Fibroblast of lung (primary cell): ENCODE results near the gene KRT72. TPM values are rescaled to one million over a fixed set of nuclear protein-coding genes. Genes with fewer than 3 reads are reported as not detected.

Experiments used
- DNase-seq, 2 donors: peaks; one replicate each; pipeline versions ENCODE4 v3.0.0 to v3.0.0-alpha.2; 2010; ENCODE audit warnings: low read depth in 2 of 2
- H2AFZ ChIP-seq: 2 replicates; pipeline ENCODE4 v1.5.1; 2012; ENCODE audit warnings: low read length, control low read depth, inconsistent platforms
- H3K27ac ChIP-seq: 2 replicates; pipeline ENCODE4 v1.5.1; 2011; ENCODE audit warnings: low read length, control low read depth; ENCODE audit not compliant: insufficient read depth
- H3K27me3 ChIP-seq: 2 replicates; pipeline ENCODE4 v1.5.1; 2011; ENCODE audit warnings: mild to moderate bottlenecking, low read length; ENCODE audit not compliant: control insufficient read depth, insufficient read depth
- H3K36me3 ChIP-seq: 2 replicates; pipeline ENCODE4 v1.5.1; 2011; ENCODE audit warnings: low read length; ENCODE audit not compliant: control insufficient read depth, insufficient read depth
- H3K4me1 ChIP-seq: 2 replicates; pipeline ENCODE4 v1.5.1; 2011; ENCODE audit warnings: low read length; ENCODE audit not compliant: control insufficient read depth, insufficient read depth; ENCODE audit errors: extremely low read depth
- H3K4me2 ChIP-seq: 2 replicates; pipeline ENCODE4 v1.5.1; 2011; ENCODE audit warnings: low read length, control low read depth; ENCODE audit not compliant: insufficient read depth; ENCODE audit errors: extremely low read depth
- H3K4me3 ChIP-seq, 4 experiments: fragments of 200-600 bp in 1 of 4; sonication (generic) in 1 of 4; replicated peaks in 1 of 4; 2 replicates each; pipeline ENCODE4 v1.5.1; 2011 to 2016; ENCODE audit warnings: low read length in 4 of 4, low read depth in 3 of 4, mild to moderate bottlenecking in 3 of 4, control low read depth in 2 of 4, inconsistent platforms in 1 of 4, mixed read lengths in 1 of 4; ENCODE audit not compliant: insufficient read depth in 1 of 4; ENCODE audit errors: control extremely low read depth in 1 of 4
- H3K79me2 ChIP-seq: 2 replicates; pipeline ENCODE4 v1.5.1; 2012; ENCODE audit warnings: mild to moderate bottlenecking, low read length, inconsistent platforms; ENCODE audit not compliant: control insufficient read depth, insufficient read depth
- H3K9ac ChIP-seq: 2 replicates; pipeline ENCODE4 v1.5.1; 2011; ENCODE audit warnings: mild to moderate bottlenecking, low read length, control low read depth; ENCODE audit not compliant: insufficient read depth
- H3K9me3 ChIP-seq: 2 replicates; pipeline ENCODE4 v1.5.1; 2012; ENCODE audit warnings: low read depth, low read length; ENCODE audit not compliant: control insufficient read depth, insufficient read depth
- H4K20me1 ChIP-seq: 2 replicates; pipeline ENCODE4 v1.5.1; 2011; ENCODE audit warnings: low read length; ENCODE audit not compliant: control insufficient read depth, insufficient read depth; ENCODE audit errors: extremely low read depth
- CTCF ChIP-seq, 2 donors: IDR thresholded peaks in 1 of 2; conservative IDR thresholded peaks in 1 of 2; 1 replicate in 1 of 2; 2 replicates in 1 of 2; pipeline ENCODE4 v1.5.1; 2011 to 2012; ENCODE audit warnings: low read length in 2 of 2, control low read depth in 1 of 2, inconsistent platforms in 1 of 2, low read depth in 1 of 2, mild to moderate bottlenecking in 1 of 2
- EZH2 ChIP-seq: IDR thresholded peaks from 2 replicates; pipeline ENCODE4 v1.5.1; 2012; ENCODE audit warnings: low read length, control low read depth, mild to moderate bottlenecking; ENCODE audit errors: missing control alignments
- polyA plus RNA-seq, 2 donors: library from polyadenylated mRNA; depleted of rRNA in 1 of 2; stranded (reverse) in 1 of 2; unstranded in 1 of 2; fragments of >200 nt; gene quantifications; 2 replicates each; pipeline ENCODE4 v1.2.1, GENCODE V29; 2011 to 2012; ENCODE audit warnings: missing spikeins in 1 of 2
- total RNA-seq: library from RNA; depleted of rRNA; stranded (reverse); fragments of >200 nt; gene quantifications from 2 replicates; pipeline ENCODE4 v1.2.1, GENCODE V29; 2014

The KRT72 gene
- total and polyA plus RNA-seq, 2 donors (not counting 1 experiment from before 2014, with no cell fraction given) = not detected

GRCh38 chr12:52606581-52607218 is 5.4 kb upstream of the KRT72 start:
- no peaks in the 10 kb centered on the region for H3K9me3 ChIP-seq
- no peak overlapping the region for H3K27ac ChIP-seq
- no peaks in the 10 kb centered on the region for H3K36me3 ChIP-seq
- no peak for DNase-seq
- no peak for TF ChIP-seq EZH2
- no peak for TF ChIP-seq CTCF (conservative IDR thresholded peaks at IDR 0.05 in 1 of 2, IDR thresholded peaks at IDR 0.05 in 1 of 2; ENCODE audit: low read depth in 1 of 2, low read length in 2 of 2)
- no peak overlapping the region for H3K9ac ChIP-seq
- no peak overlapping the region for H3K4me2 ChIP-seq
- H2AFZ ChIP-seq = no peak overlapping the region
- no peaks in the 10 kb centered on the region for H3K79me2 ChIP-seq
- H4K20me1 ChIP-seq = no peaks in the 10 kb centered on the region
- no peaks in the 10 kb centered on the region for H3K4me1 ChIP-seq
- no peak overlapping the region for H3K4me3 ChIP-seq
- H3K27me3 ChIP-seq = peaks cover 5% of the 10 kb centered on the region

GRCh38 chr12:52606096-52606495 is 4.8 kb upstream of the KRT72 start:
- DNase-seq = no peak
- Histone ChIP-seq H3K36me3 (no peaks in the 10 kb centered on the region), H3K27me3 (peaks cover 8% of the 10 kb centered on the region)

GRCh38 chr12:52605542-52605941 is 4.3 kb upstream of the KRT72 start:
- TF ChIP-seq CTCF (conservative IDR thresholded peaks at IDR 0.05 in 1 of 2, IDR thresholded peaks at IDR 0.05 in 1 of 2; ENCODE audit: low read depth in 1 of 2, low read length in 2 of 2) (no peak), EZH2 (no peak)
- no peak overlapping the region for H3K4me3 ChIP-seq
- peaks cover 8% of the 10 kb centered on the region for H3K27me3 ChIP-seq

More at GRCh38 chr12:52606096-52606495, 4.8 kb upstream of the KRT72 start:
- Histone ChIP-seq H2AFZ (no peak overlapping the region), H3K9me3 (no peaks in the 10 kb centered on the region), H3K9ac (no peak overlapping the region), H4K20me1 (no peaks in the 10 kb centered on the region), H3K27ac (no peak overlapping the region), H3K4me2 (no peak overlapping the region), H3K4me1 (no peaks in the 10 kb centered on the region), H3K4me3 (no peak overlapping the region), H3K79me2 (no peaks in the 10 kb centered on the region)
- TF ChIP-seq CTCF (conservative IDR thresholded peaks at IDR 0.05 in 1 of 2, IDR thresholded peaks at IDR 0.05 in 1 of 2; ENCODE audit: low read depth in 1 of 2, low read length in 2 of 2) (no peak), EZH2 (no peak)

More at GRCh38 chr12:52605542-52605941, 4.3 kb upstream of the KRT72 start:
- Histone ChIP-seq H3K9ac (no peak overlapping the region), H3K9me3 (no peaks in the 10 kb centered on the region), H3K27ac (no peak overlapping the region), H2AFZ (no peak overlapping the region), H3K4me2 (no peak overlapping the region), H3K4me1 (no peaks in the 10 kb centered on the region), H4K20me1 (no peaks in the 10 kb centered on the region), H3K36me3 (no peaks in the 10 kb centered on the region), H3K79me2 (no peaks in the 10 kb centered on the region)
- DNase-seq = no peak
